Neutrophil (primary cell): Measurements from ENCODE around the gene KCNIP1.

Source experiments
- H3K27ac ChIP-seq: fragments of 200-600 bp; sonication (generic); 2 replicates; pipeline ENCODE4 v1.5.1; 2016; ENCODE audit warnings: mild to moderate bottlenecking, moderate library complexity
- H3K27me3 ChIP-seq: fragments of 200-600 bp; sonication (generic); 2 replicates; pipeline ENCODE4 v1.6.0; 2016; ENCODE audit warnings: mild to moderate bottlenecking
- H3K36me3 ChIP-seq: fragments of 200-600 bp; sonication (generic); 2 replicates; pipeline ENCODE4 v1.5.1; 2017
- H3K4me1 ChIP-seq, 2 experiments: fragments of 200-600 bp in 1 of 2; sonication (generic) in 1 of 2; 1 replicate in 1 of 2; 2 replicates in 1 of 2; pipeline versions ENCODE4 v1.5.1 to v1.6.1; 2013 to 2016; ENCODE audit warnings: low read depth in 1 of 2, low read length in 1 of 2, mild to moderate bottlenecking in 1 of 2, moderate library complexity in 1 of 2; ENCODE audit not compliant: control insufficient read depth in 1 of 2, insufficient read depth in 1 of 2
- H3K4me3 ChIP-seq, 2 experiments: fragments of 200-600 bp in 1 of 2; sonication (generic) in 1 of 2; 1 replicate in 1 of 2; 2 replicates in 1 of 2; pipeline ENCODE4 v1.5.1; 2013 to 2016; ENCODE audit warnings: low read depth in 1 of 2, low read length in 1 of 2, mild to moderate bottlenecking in 1 of 2, moderate library complexity in 1 of 2
- H3K9me3 ChIP-seq: fragments of 200-600 bp; sonication (generic); 2 replicates; pipeline ENCODE4 v1.5.1; 2016
- TF ChIP-seq, protein P1 (sequence below): fragments of 200-600 bp; sonication (generic); IDR thresholded peaks from 2 replicates; pipeline ENCODE4 v1.5.1; 2016; ENCODE audit warnings: antibody characterized with exemption

The KCNIP1 gene

DNA sequence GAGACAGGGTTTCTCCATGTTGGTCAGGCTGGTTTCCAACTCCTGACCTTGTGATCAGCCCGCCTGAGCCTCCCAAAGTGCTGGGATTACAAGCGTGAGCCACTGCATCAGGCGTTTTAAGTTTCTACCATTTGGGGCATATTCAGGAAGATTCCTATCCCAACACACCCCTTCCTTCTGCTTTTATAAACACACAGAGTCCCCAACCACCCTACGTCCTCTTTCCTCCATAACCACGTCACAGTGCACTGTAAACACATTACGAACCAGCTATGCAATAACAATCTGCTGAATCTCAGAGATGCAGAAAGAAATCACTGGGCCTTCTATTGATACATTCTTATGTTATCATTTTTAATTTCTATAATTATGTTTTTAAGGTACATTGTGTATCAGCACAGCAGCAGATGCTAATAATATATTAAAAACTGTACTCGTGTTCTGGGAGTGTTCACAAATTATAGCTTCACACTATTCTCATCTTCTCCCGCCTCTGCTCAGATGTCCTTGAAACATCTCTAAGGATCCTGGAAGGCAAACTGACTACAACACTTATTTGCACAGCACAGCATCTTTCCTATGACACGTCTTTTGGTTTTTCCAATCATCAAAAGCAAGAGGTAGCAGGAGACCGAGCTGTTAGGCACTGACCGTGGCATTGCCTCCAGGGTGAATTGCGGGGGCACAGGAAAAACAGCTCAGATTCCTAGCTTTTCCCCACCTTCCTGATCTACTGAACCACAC is 60.2 kb downstream of the KCNIP1 start:
- Histone ChIP-seq H3K27me3 (peaks cover 91% of the 10 kb centered on the region), H3K27ac (no peak overlapping the region), H3K4me1 (no peaks in the 10 kb centered on the region), H3K36me3 (no peaks in the 10 kb centered on the region), H3K9me3 (no peaks in the 10 kb centered on the region), H3K4me3 (no peak overlapping the region)
- TF ChIP-seq, protein P1, sequence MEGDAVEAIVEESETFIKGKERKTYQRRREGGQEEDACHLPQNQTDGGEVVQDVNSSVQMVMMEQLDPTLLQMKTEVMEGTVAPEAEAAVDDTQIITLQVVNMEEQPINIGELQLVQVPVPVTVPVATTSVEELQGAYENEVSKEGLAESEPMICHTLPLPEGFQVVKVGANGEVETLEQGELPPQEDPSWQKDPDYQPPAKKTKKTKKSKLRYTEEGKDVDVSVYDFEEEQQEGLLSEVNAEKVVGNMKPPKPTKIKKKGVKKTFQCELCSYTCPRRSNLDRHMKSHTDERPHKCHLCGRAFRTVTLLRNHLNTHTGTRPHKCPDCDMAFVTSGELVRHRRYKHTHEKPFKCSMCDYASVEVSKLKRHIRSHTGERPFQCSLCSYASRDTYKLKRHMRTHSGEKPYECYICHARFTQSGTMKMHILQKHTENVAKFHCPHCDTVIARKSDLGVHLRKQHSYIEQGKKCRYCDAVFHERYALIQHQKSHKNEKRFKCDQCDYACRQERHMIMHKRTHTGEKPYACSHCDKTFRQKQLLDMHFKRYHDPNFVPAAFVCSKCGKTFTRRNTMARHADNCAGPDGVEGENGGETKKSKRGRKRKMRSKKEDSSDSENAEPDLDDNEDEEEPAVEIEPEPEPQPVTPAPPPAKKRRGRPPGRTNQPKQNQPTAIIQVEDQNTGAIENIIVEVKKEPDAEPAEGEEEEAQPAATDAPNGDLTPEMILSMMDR = no peak

DNA sequence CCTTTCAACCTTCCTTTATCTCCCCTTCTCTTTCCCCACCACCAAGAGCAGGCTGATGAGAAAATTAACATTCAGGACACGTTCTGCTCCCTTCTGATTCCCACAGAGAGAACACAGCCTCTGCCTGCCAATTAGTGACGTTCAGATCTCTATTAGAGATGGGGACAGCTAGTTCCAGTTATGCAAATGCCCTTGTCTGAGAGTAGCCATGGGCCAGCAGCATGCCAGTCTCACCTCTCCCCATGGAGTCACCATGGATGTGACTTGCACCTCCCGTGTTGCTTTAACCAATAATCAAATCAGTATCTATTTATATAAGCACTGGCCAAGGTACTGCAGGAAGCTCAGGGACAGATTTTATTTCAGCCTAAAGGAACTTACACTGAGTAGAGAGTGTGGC is 61.3 kb downstream of the KCNIP1 start:
- Histone ChIP-seq H3K4me3 (no peak overlapping the region), H3K4me1 (no peaks in the 10 kb centered on the region), H3K27me3 (peaks cover 91% of the 10 kb centered on the region), H3K9me3 (no peaks in the 10 kb centered on the region), H3K27ac (no peak overlapping the region), H3K36me3 (no peaks in the 10 kb centered on the region)
- TF ChIP-seq, protein P1 = no peak

DNA sequence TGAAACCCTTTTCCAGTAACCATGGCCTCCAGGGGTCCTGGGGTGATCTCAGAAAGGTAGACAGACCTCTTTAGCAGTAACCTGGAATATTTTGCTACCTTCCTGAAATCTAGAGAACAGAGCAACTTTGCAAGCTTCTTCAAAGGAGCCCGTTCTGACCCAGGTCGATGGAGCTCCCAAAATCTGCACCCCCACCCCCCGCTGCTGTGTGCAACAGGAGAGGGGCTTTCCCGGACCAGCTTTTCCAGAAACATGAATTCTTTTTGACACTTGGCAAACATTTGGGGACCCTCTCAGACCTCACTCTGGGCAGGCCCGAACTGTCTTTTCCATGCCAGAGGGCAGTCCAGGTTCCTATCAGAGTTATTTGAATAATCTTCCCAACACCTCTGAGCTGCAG is 65.3 kb downstream of the KCNIP1 start:
- no peaks in the 10 kb centered on the region for H3K4me1 ChIP-seq
- peaks cover 93% of the 10 kb centered on the region for H3K27me3 ChIP-seq
- H3K9me3 ChIP-seq = no peaks in the 10 kb centered on the region
- H3K27ac ChIP-seq = no peak overlapping the region
- TF ChIP-seq, protein P1 = no peak
- H3K4me3 ChIP-seq = no peak overlapping the region
- H3K36me3 ChIP-seq = no peaks in the 10 kb centered on the region

DNA sequence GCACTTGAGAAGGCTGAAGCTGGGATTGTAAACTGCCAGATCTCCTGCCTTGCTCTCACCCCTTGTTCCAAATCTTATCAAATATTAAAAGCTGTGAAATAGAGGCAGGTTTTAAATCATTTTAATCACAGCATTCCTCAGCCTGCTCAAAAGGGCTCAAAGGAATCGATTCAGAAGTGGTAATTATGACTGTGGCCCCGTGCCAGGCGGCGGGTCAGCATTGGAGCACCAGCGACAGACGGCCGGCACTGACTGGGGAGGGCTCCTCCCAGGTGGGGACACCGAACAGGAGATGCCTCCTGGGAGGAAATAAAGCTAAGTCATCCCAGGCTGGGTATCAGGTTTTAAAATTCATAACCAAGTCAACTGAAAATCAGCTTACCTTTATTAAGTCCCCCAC is 66.7 kb downstream of the KCNIP1 start:
- no peak overlapping the region for H3K27ac ChIP-seq
- H3K4me3 ChIP-seq = no peak overlapping the region
- H3K4me1 ChIP-seq = no peaks in the 10 kb centered on the region
- H3K36me3 ChIP-seq = no peaks in the 10 kb centered on the region
- peaks cover 93% of the 10 kb centered on the region for H3K27me3 ChIP-seq
- H3K9me3 ChIP-seq = no peaks in the 10 kb centered on the region
- TF ChIP-seq, protein P1 = no peak

DNA sequence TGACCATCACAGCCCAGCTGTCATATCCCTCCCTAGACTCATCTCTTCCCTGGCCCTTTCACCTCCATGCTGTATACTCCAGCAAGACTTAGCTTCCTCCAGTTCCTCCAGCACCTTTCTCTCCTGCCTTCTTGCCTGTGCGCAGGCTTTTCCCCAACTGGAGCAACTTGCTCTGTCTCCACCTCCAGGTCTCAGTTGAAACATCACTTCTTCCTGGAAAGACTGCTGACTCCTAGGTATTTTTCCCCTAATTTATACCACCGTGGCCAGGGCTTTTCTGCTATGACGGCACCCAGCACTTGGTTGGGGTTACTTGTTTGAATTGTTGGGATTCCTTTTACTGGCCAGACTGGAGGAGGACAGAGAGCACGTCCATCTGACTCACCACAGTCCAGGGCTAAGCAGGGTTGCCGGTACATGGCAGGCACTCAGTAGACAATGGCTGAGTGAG is 67.5 kb downstream of the KCNIP1 start:
- H3K9me3 ChIP-seq = no peaks in the 10 kb centered on the region
- TF ChIP-seq, protein P1 = no peak
- no peaks in the 10 kb centered on the region for H3K4me1 ChIP-seq
- H3K36me3 ChIP-seq = no peaks in the 10 kb centered on the region
- H3K27me3 ChIP-seq = peaks cover 90% of the 10 kb centered on the region
- no peak overlapping the region for H3K27ac ChIP-seq
- no peak overlapping the region for H3K4me3 ChIP-seq
